Measurements from ENCODE around the gene CHIT1.
A peak's percentile ranks its signal among the peaks of the same experiment; 100 is the strongest.
"Not testable (repeated sequence)": the region's sequence is repeated elsewhere in the genome, so short reads cannot be mapped to it uniquely, and the experiment has no call there.

The CHIT1 gene

GRCh38 chr1:203271018-203271743 is 41.7 kb upstream of the CHIT1 start:
- Mint-ChIP-seq H3K9me3 (no peaks in the 10 kb centered on the region), H3K4me1 (ENCODE audit: low read depth) (peaks cover 28% of the 10 kb centered on the region), H3K36me3 (ENCODE audit: low read depth) (no peaks in the 10 kb centered on the region), H3K27ac (no peak overlapping the region), H3K27me3 (ENCODE audit: low read depth) (no peaks in the 10 kb centered on the region), H3K4me3 (peak overlapping the region; percentile 13)
- peak; percentile 68 for DNase-seq (ENCODE audit: low spot score)

GRCh38 chr1:203270448-203270847 is 41.0 kb upstream of the CHIT1 start:
- DNase-seq (ENCODE audit: low spot score) = no peak
- Mint-ChIP-seq H3K9me3 (no peaks in the 10 kb centered on the region), H3K4me3 (no peak overlapping the region), H3K36me3 (ENCODE audit: low read depth) (no peaks in the 10 kb centered on the region), H3K27ac (no peak overlapping the region), H3K4me1 (ENCODE audit: low read depth) (peaks cover 28% of the 10 kb centered on the region), H3K27me3 (ENCODE audit: low read depth) (no peaks in the 10 kb centered on the region)

GRCh38 chr1:203269654-203270020 is 40.2 kb upstream of the CHIT1 start:
- Mint-ChIP-seq H3K9me3 (no peaks in the 10 kb centered on the region), H3K27ac (no peak overlapping the region), H3K27me3 (ENCODE audit: low read depth) (no peaks in the 10 kb centered on the region), H3K4me3 (no peak overlapping the region), H3K36me3 (ENCODE audit: low read depth) (no peaks in the 10 kb centered on the region), H3K4me1 (ENCODE audit: low read depth) (peaks cover 22% of the 10 kb centered on the region)
- DNase-seq (ENCODE audit: low spot score) = no peak

GRCh38 chr1:203268901-203269653 is 39.6 kb upstream of the CHIT1 start:
- peaks cover 19% of the 10 kb centered on the region for H3K4me1 Mint-ChIP-seq (ENCODE audit: low read depth)
- H3K36me3 Mint-ChIP-seq (ENCODE audit: low read depth) = no peaks in the 10 kb centered on the region
- DNase-seq (ENCODE audit: low spot score) = peak; percentile 54

GRCh38 chr1:203267912-203268311 is 38.4 kb upstream of the CHIT1 start:
- H3K36me3 Mint-ChIP-seq (ENCODE audit: low read depth) = no peaks in the 10 kb centered on the region
- peaks cover 3% of the 10 kb centered on the region for H3K27me3 Mint-ChIP-seq (ENCODE audit: low read depth)
- H3K27ac Mint-ChIP-seq = peak overlapping the region; percentile 0
- peak overlapping the region; percentile 85 for H3K4me3 Mint-ChIP-seq
- H3K9me3 Mint-ChIP-seq = no peaks in the 10 kb centered on the region
- H3K4me1 Mint-ChIP-seq (ENCODE audit: low read depth) = peaks cover 11% of the 10 kb centered on the region
- no peak for DNase-seq (ENCODE audit: low spot score)

More at GRCh38 chr1:203268901-203269653, 39.6 kb upstream of the CHIT1 start:
- no peak overlapping the region for H3K4me3 Mint-ChIP-seq
- no peak overlapping the region for H3K27ac Mint-ChIP-seq
- no peaks in the 10 kb centered on the region for H3K9me3 Mint-ChIP-seq
- H3K27me3 Mint-ChIP-seq (ENCODE audit: low read depth) = no peaks in the 10 kb centered on the region

GRCh38 chr1:203267347-203267846 is 37.9 kb upstream of the CHIT1 start:
- H3K27ac Mint-ChIP-seq = peak overlapping the region; percentile 0
- no peaks in the 10 kb centered on the region for H3K9me3 Mint-ChIP-seq
- no peaks in the 10 kb centered on the region for H3K36me3 Mint-ChIP-seq (ENCODE audit: low read depth)
- peaks cover 11% of the 10 kb centered on the region for H3K4me1 Mint-ChIP-seq (ENCODE audit: low read depth)
- peak; percentile 74 for DNase-seq (ENCODE audit: low spot score)
- peak overlapping the region; percentile 85 for H3K4me3 Mint-ChIP-seq
- peaks cover 5% of the 10 kb centered on the region for H3K27me3 Mint-ChIP-seq (ENCODE audit: low read depth)

- peaks cover 16% of the 10 kb centered on the region for H3K27me3 Mint-ChIP-seq (ENCODE audit: low read depth)
Measured at GRCh38 chr1:203266140-203266539, 36.7 kb upstream of the CHIT1 start.

GRCh38 chr1:203265541-203265940 is 36.1 kb upstream of the CHIT1 start:
- no peak for DNase-seq (ENCODE audit: low spot score)
- H3K27me3 Mint-ChIP-seq (ENCODE audit: low read depth) = peaks cover 22% of the 10 kb centered on the region
- H3K9me3 Mint-ChIP-seq = no peaks in the 10 kb centered on the region
- no peaks in the 10 kb centered on the region for H3K36me3 Mint-ChIP-seq (ENCODE audit: low read depth)
- peaks cover 7% of the 10 kb centered on the region for H3K4me1 Mint-ChIP-seq (ENCODE audit: low read depth)
- no peak overlapping the region for H3K27ac Mint-ChIP-seq
- H3K4me3 Mint-ChIP-seq = no peak overlapping the region

More at GRCh38 chr1:203266140-203266539, 36.7 kb upstream of the CHIT1 start:
- not testable (repeated sequence) for H3K9me3 Mint-ChIP-seq; H3K4me3 Mint-ChIP-seq; H3K27ac Mint-ChIP-seq; H3K36me3 Mint-ChIP-seq (ENCODE audit: low read depth); DNase-seq (ENCODE audit: low spot score)
- peaks cover 11% of the 10 kb centered on the region for H3K4me1 Mint-ChIP-seq (ENCODE audit: low read depth)

GRCh38 chr1:203264052-203264501 is 34.6 kb upstream of the CHIT1 start:
- H3K27ac Mint-ChIP-seq = no peak overlapping the region
- no peaks in the 10 kb centered on the region for H3K36me3 Mint-ChIP-seq (ENCODE audit: low read depth)
- peaks cover 7% of the 10 kb centered on the region for H3K4me1 Mint-ChIP-seq (ENCODE audit: low read depth)
- H3K9me3 Mint-ChIP-seq = no peaks in the 10 kb centered on the region
- DNase-seq (ENCODE audit: low spot score) = no peak
- H3K4me3 Mint-ChIP-seq = no peak overlapping the region
- H3K27me3 Mint-ChIP-seq (ENCODE audit: low read depth) = peaks cover 32% of the 10 kb centered on the region

- Mint-ChIP-seq H3K27ac (no peak overlapping the region), H3K9me3 (no peaks in the 10 kb centered on the region), H3K36me3 (ENCODE audit: low read depth) (no peaks in the 10 kb centered on the region), H3K4me1 (ENCODE audit: low read depth) (peaks cover 7% of the 10 kb centered on the region), H3K27me3 (ENCODE audit: low read depth) (peaks cover 33% of the 10 kb centered on the region), H3K4me3 (no peak overlapping the region)
- DNase-seq (ENCODE audit: low spot score) = no peak
Measured at GRCh38 chr1:203263496-203263895, 34.0 kb upstream of the CHIT1 start.

GRCh38 chr1:203256636-203257035 is 27.2 kb upstream of the CHIT1 start:
- not testable (repeated sequence) for H3K27ac Mint-ChIP-seq; H3K36me3 Mint-ChIP-seq (ENCODE audit: low read depth); H3K9me3 Mint-ChIP-seq; H3K4me3 Mint-ChIP-seq; DNase-seq (ENCODE audit: low spot score); H3K4me1 Mint-ChIP-seq (ENCODE audit: low read depth)
- H3K27me3 Mint-ChIP-seq (ENCODE audit: low read depth) = peaks cover 50% of the 10 kb centered on the region

GRCh38 chr1:203254782-203255181 is 25.3 kb upstream of the CHIT1 start:
- DNase-seq (ENCODE audit: low spot score); H3K9me3 Mint-ChIP-seq; H3K4me3 Mint-ChIP-seq; H3K4me1 Mint-ChIP-seq (ENCODE audit: low read depth); H3K36me3 Mint-ChIP-seq (ENCODE audit: low read depth); H3K27ac Mint-ChIP-seq: not testable (repeated sequence)
- H3K27me3 Mint-ChIP-seq (ENCODE audit: low read depth) = peaks cover 36% of the 10 kb centered on the region

- H3K27ac Mint-ChIP-seq = no peak overlapping the region
- no peaks in the 10 kb centered on the region for H3K4me1 Mint-ChIP-seq (ENCODE audit: low read depth)
- H3K36me3 Mint-ChIP-seq (ENCODE audit: low read depth) = no peaks in the 10 kb centered on the region
- DNase-seq (ENCODE audit: low spot score) = no peak
- no peak overlapping the region for H3K4me3 Mint-ChIP-seq
- peaks cover 32% of the 10 kb centered on the region for H3K27me3 Mint-ChIP-seq (ENCODE audit: low read depth)
- H3K9me3 Mint-ChIP-seq = peaks cover 6% of the 10 kb centered on the region
Measured at GRCh38 chr1:203252678-203253077, 23.2 kb upstream of the CHIT1 start.

GRCh38 chr1:203251466-203251865 is 22.0 kb upstream of the CHIT1 start:
- Mint-ChIP-seq H3K27me3 (ENCODE audit: low read depth) (peaks cover 33% of the 10 kb centered on the region), H3K4me3 (no peak overlapping the region), H3K4me1 (ENCODE audit: low read depth) (no peaks in the 10 kb centered on the region), H3K36me3 (ENCODE audit: low read depth) (no peaks in the 10 kb centered on the region), H3K27ac (no peak overlapping the region), H3K9me3 (peaks cover 4% of the 10 kb centered on the region)
- DNase-seq (ENCODE audit: low spot score) = no peak

Data from T-helper 2 cell treated with Interferon-gamma antibody and Interleukin-4, amounts not matched to agents 5 μg/mL and 100 μg/mL, for 36 hours (primary cell).